ENCODE results near the gene C1orf198. TPM values are rescaled to one million over a fixed set of nuclear protein-coding genes. Genes with fewer than 3 reads are reported as not detected.
A peak's percentile ranks its signal among the peaks of the same experiment; 100 is the strongest.

Gene C1orf198
- total and polyA plus RNA-seq, 2 experiments from 2014 or later, result 76.2 to 123 TPM

- Histone ChIP-seq H3K4me3 (no peak overlapping the region), H3K27me3 (replicated peaks; ENCODE audit: insufficient read depth) (no peaks in the 10 kb centered on the region), H3F3A (ENCODE audit: insufficient read depth) (peaks cover 1% of the 10 kb centered on the region; the same call in 1 of the 2 replicates), H3K9me2 (ENCODE audit: insufficient read depth) (no peaks in the 10 kb centered on the region), H3K9ac (no peak overlapping the region), H2AFZ (no peak overlapping the region), H3K4me1 (ENCODE audit: insufficient read depth) (peaks cover 11% of the 10 kb centered on the region), H3K9me3 (ENCODE audit: low read depth) (no peaks in the 10 kb centered on the region), H4K20me1 (ENCODE audit: insufficient read depth) (no peaks in the 10 kb centered on the region), H3K79me2 (ENCODE audit: insufficient read depth) (no peaks in the 10 kb centered on the region), H3K27ac (no peak overlapping the region), H3K4me2 (ENCODE audit: unreplicated experiment) (no peak overlapping the region), H3K36me3 (ENCODE audit: low read depth) (no peaks in the 10 kb centered on the region)
- DNase-seq, result no peak
- in situ Hi-C loops (cut with MboI), result no loop called here
- 83 to 89% methylated on average over 4 of the region's 4 CpGs for WGBS, 2 experiments (ENCODE audit: low coverage in 1 of 2, low lambda C conversion rate in 2 of 2, missing lambda C conversion rate in 2 of 2)
- TF ChIP-seq EZH2 (IDR thresholded peaks at IDR 0.05; ENCODE audit: insufficient read depth, poor library complexity, severe bottlenecking), result no peak
- no peak for TF ChIP-seq EZH2phosphoT487 (IDR thresholded peaks at IDR 0.05; ENCODE audit: insufficient read depth, low read depth)
Observed at GRCh38 chr1:230907472-230908205, 39.3 kb upstream of the C1orf198 start.

GRCh38 chr1:230906226-230906625, 37.9 kb upstream of the C1orf198 start:
- Histone ChIP-seq H2AFZ (peak overlapping the region; percentile 75), H3K9ac (no peak overlapping the region), H3K9me2 (ENCODE audit: insufficient read depth) (no peaks in the 10 kb centered on the region), H3K27me3 (replicated peaks; ENCODE audit: insufficient read depth) (no peaks in the 10 kb centered on the region), H3K9me3 (ENCODE audit: low read depth) (no peaks in the 10 kb centered on the region), H3K79me2 (ENCODE audit: insufficient read depth) (no peaks in the 10 kb centered on the region), H4K20me1 (ENCODE audit: insufficient read depth) (no peaks in the 10 kb centered on the region), H3F3A (ENCODE audit: insufficient read depth) (no peaks in the 10 kb centered on the region; the same call in 1 of the 2 replicates), H3K4me1 (ENCODE audit: insufficient read depth) (peaks cover 11% of the 10 kb centered on the region), H3K4me2 (ENCODE audit: unreplicated experiment) (peak overlapping the region; percentile 45), H3K36me3 (ENCODE audit: low read depth) (no peaks in the 10 kb centered on the region), H3K4me3 (no peak overlapping the region), H3K27ac (peak overlapping the region; percentile 69; the same call in 1 of the 2 replicates)
- in situ Hi-C loops (cut with MboI), result no loop called here
- TF ChIP-seq EZH2 (IDR thresholded peaks at IDR 0.05; ENCODE audit: insufficient read depth, poor library complexity, severe bottlenecking) (no peak), EZH2phosphoT487 (IDR thresholded peaks at IDR 0.05; ENCODE audit: insufficient read depth, low read depth) (no peak)
- DNase-seq, result no peak
- 63 to 64% methylated on average over 2 of the region's 2 CpGs for WGBS, 2 experiments (ENCODE audit: low coverage in 1 of 2, low lambda C conversion rate in 2 of 2, missing lambda C conversion rate in 2 of 2)

- in situ Hi-C loops (cut with MboI), result no loop called here
- H3K9me2 ChIP-seq (ENCODE audit: insufficient read depth), result no peaks in the 10 kb centered on the region
- 7 to 8% methylated on average over 5 of the region's 5 CpGs for WGBS, 2 experiments (ENCODE audit: low coverage in 1 of 2, low lambda C conversion rate in 2 of 2, missing lambda C conversion rate in 2 of 2)
- DNase-seq, result peak; percentile 73
- H3K27ac ChIP-seq, result peak overlapping the region; percentile 69
- TF ChIP-seq EZH2phosphoT487 (IDR thresholded peaks at IDR 0.05; ENCODE audit: insufficient read depth, low read depth) (no peak), EZH2 (IDR thresholded peaks at IDR 0.05; ENCODE audit: insufficient read depth, poor library complexity, severe bottlenecking) (no peak)
- H3K9ac ChIP-seq, result peak overlapping the region; percentile 57
- peaks cover 3% of the 10 kb centered on the region; the same call in 1 of the 2 replicates for H3F3A ChIP-seq (ENCODE audit: insufficient read depth)
- peak overlapping the region; percentile 13; the same call in 1 of the 2 replicates for H3K4me3 ChIP-seq
- no peaks in the 10 kb centered on the region for H3K9me3 ChIP-seq (ENCODE audit: low read depth)
- peak overlapping the region; percentile 45 for H3K4me2 ChIP-seq (ENCODE audit: unreplicated experiment)
- H3K79me2 ChIP-seq (ENCODE audit: insufficient read depth), result no peaks in the 10 kb centered on the region
- peaks cover 13% of the 10 kb centered on the region for H3K4me1 ChIP-seq (ENCODE audit: insufficient read depth)
- no peaks in the 10 kb centered on the region for H4K20me1 ChIP-seq (ENCODE audit: insufficient read depth)
- H3K27me3 ChIP-seq (replicated peaks; ENCODE audit: insufficient read depth), result no peaks in the 10 kb centered on the region
- no peaks in the 10 kb centered on the region for H3K36me3 ChIP-seq (ENCODE audit: low read depth)
- peak overlapping the region; percentile 75 for H2AFZ ChIP-seq
Observed at GRCh38 chr1:230905733-230906132, 37.4 kb upstream of the C1orf198 start.

GRCh38 chr1:230902349-230902923, 34.1 kb upstream of the C1orf198 start:
- Histone ChIP-seq H3K27ac (no peak overlapping the region), H3K4me2 (ENCODE audit: unreplicated experiment) (no peak overlapping the region), H4K20me1 (ENCODE audit: insufficient read depth) (no peaks in the 10 kb centered on the region), H3K4me3 (no peak overlapping the region), H3K9me3 (ENCODE audit: low read depth) (no peaks in the 10 kb centered on the region), H3K79me2 (ENCODE audit: insufficient read depth) (no peaks in the 10 kb centered on the region), H3K9ac (no peak overlapping the region), H3K27me3 (replicated peaks; ENCODE audit: insufficient read depth) (no peaks in the 10 kb centered on the region), H3K36me3 (ENCODE audit: low read depth) (no peaks in the 10 kb centered on the region), H3K4me1 (ENCODE audit: insufficient read depth) (peaks cover 28% of the 10 kb centered on the region), H2AFZ (no peak overlapping the region), H3F3A (ENCODE audit: insufficient read depth) (peaks cover 10% of the 10 kb centered on the region; the same call in 1 of the 2 replicates), H3K9me2 (ENCODE audit: insufficient read depth) (no peaks in the 10 kb centered on the region)
- DNase-seq, result no peak
- in situ Hi-C loops (cut with MboI), result no loop called here
- 97% methylated on average over 21 to 22 of the region's 22 CpGs for WGBS, 2 experiments (ENCODE audit: low coverage in 1 of 2, low lambda C conversion rate in 2 of 2, missing lambda C conversion rate in 2 of 2)
- no peak for TF ChIP-seq EZH2 (IDR thresholded peaks at IDR 0.05; ENCODE audit: insufficient read depth, poor library complexity, severe bottlenecking)
- TF ChIP-seq EZH2phosphoT487 (IDR thresholded peaks at IDR 0.05; ENCODE audit: insufficient read depth, low read depth), result no peak

Measured in GM23248 (cell line).